Smooth muscle cell (in vitro differentiated cells): ENCODE results near the gene CNNM3. TPM values are rescaled to one million over a fixed set of nuclear protein-coding genes. Genes with fewer than 3 reads are reported as not detected.

Experiments
- DNase-seq: peaks from one replicate; lab custom pipeline; 2025; ENCODE audit not compliant: unreplicated experiment; lab: John Stamatoyannopoulos, UW
- H2AFZ ChIP-seq: fragments of 200-600 bp; sonication (generic); 2 replicates; pipeline ENCODE4 v1.6.0; 2016; ENCODE audit warnings: antibody characterized with exemption, low read depth, mild to moderate bottlenecking
- H3F3A ChIP-seq: fragments of 200-600 bp; sonication (generic); 2 replicates; pipeline ENCODE4 v1.6.0; 2017; ENCODE audit warnings: antibody characterized with exemption, low read depth
- H3K27ac ChIP-seq: fragments of 200-600 bp; sonication (generic); 2 replicates; pipeline ENCODE4 v1.5.1; 2016; ENCODE audit warnings: low read depth, mild to moderate bottlenecking
- H3K27me3 ChIP-seq: fragments of 200-600 bp; sonication (generic); 2 replicates; pipeline ENCODE4 v1.6.1; 2016; ENCODE audit warnings: low read depth, mild to moderate bottlenecking
- H3K36me3 ChIP-seq: fragments of 200-600 bp; sonication (generic); 2 replicates; pipeline ENCODE4 v1.5.1; 2016; ENCODE audit warnings: low read depth
- H3K4me1 ChIP-seq: fragments of 200-600 bp; sonication (generic); 2 replicates; pipeline ENCODE4 v1.5.1; 2016; ENCODE audit warnings: low read depth
- H3K4me2 ChIP-seq: fragments of 200-600 bp; sonication (generic); 2 replicates; pipeline ENCODE4 v1.6.0; 2016; ENCODE audit warnings: mild to moderate bottlenecking
- H3K4me3 ChIP-seq: fragments of 200-600 bp; sonication (generic); 2 replicates; pipeline ENCODE4 v1.5.1; 2016; ENCODE audit warnings: mild to moderate bottlenecking
- H3K79me2 ChIP-seq: fragments of 200-600 bp; sonication (generic); 2 replicates; pipeline ENCODE4 v1.6.0; 2016; ENCODE audit warnings: low read depth, mild to moderate bottlenecking
- H3K9ac ChIP-seq: fragments of 200-600 bp; sonication (generic); 2 replicates; pipeline ENCODE4 v1.6.0; 2016; ENCODE audit warnings: low read depth
- H3K9me3 ChIP-seq: fragments of 200-600 bp; sonication (generic); replicated peaks from 2 replicates; pipeline ENCODE4 v1.5.1; 2016; ENCODE audit warnings: low read depth
- H4K20me1 ChIP-seq: fragments of 200-600 bp; sonication (generic); 2 replicates; pipeline ENCODE4 v1.6.0; 2016; ENCODE audit warnings: low read depth
- CTCF ChIP-seq: fragments of 200-600 bp; sonication (generic); IDR thresholded peaks from 2 replicates; pipeline ENCODE4 v1.5.1; 2017; ENCODE audit warnings: borderline replicate concordance, mild to moderate bottlenecking, antibody characterized with exemption; ENCODE audit not compliant: insufficient read depth, poor library complexity, severe bottlenecking
- WGBS: methylation state at CpG from one replicate; pipeline ENCODE4 v1.1.7; 2016; ENCODE audit warnings: low lambda C conversion rate; 5-methylcytosine and 5-hydroxymethylcytosine counted together
- polyA plus RNA-seq: library from polyadenylated mRNA; unstranded; fragments of >200 nt; fragmentation: Nextera tagmentation; extraction: Ambion mirVana; gene quantifications from 2 replicates; pipeline ENCODE4 v1.2.1, GENCODE V29; 2016
- total RNA-seq: library from RNA; depleted of rRNA; stranded (reverse); fragments of >200 nt; gene quantifications from 2 replicates; pipeline ENCODE4 v1.2.3, GENCODE V29; 2014

The CNNM3 gene
- total and polyA plus RNA-seq, 2 experiments from 2014 or later: 3.2 to 4.8 TPM

GRCh38 chr2:96810783-96811192 lies 5.3 kb upstream of the CNNM3 start:
- Histone ChIP-seq H3K79me2 (no peaks in the 10 kb centered on the region), H4K20me1 (no peaks in the 10 kb centered on the region)

GRCh38 chr2:96811917-96812316 lies 4.2 kb upstream of the CNNM3 start:
- Histone ChIP-seq H3K9me3 (no peaks in the 10 kb centered on the region), H2AFZ (no peak overlapping the region), H3F3A (peaks cover 4% of the 10 kb centered on the region), H3K27me3 (no peaks in the 10 kb centered on the region), H3K4me1 (no peaks in the 10 kb centered on the region), H3K9ac (no peak overlapping the region), H3K4me2 (no peak overlapping the region), H4K20me1 (no peaks in the 10 kb centered on the region), H3K79me2 (no peaks in the 10 kb centered on the region), H3K4me3 (no peak overlapping the region), H3K36me3 (no peaks in the 10 kb centered on the region), H3K27ac (no peak overlapping the region)
- TF ChIP-seq CTCF: no peak
- 77% methylated on average over 3 of the region's 3 CpGs for WGBS
- DNase-seq: no peak

More at GRCh38 chr2:96810783-96811192, 5.3 kb upstream of the CNNM3 start:
- Histone ChIP-seq H3K27me3 (no peaks in the 10 kb centered on the region), H3K9me3 (no peaks in the 10 kb centered on the region), H3K4me2 (no peak overlapping the region), H3K4me3 (no peak overlapping the region), H3K9ac (no peak overlapping the region), H3K4me1 (no peaks in the 10 kb centered on the region), H2AFZ (no peak overlapping the region), H3K27ac (no peak overlapping the region), H3F3A (peaks cover 4% of the 10 kb centered on the region), H3K36me3 (no peaks in the 10 kb centered on the region)
- 94% methylated on average over 5 of the region's 5 CpGs for WGBS
- DNase-seq: no peak
- TF ChIP-seq CTCF: no peak

GRCh38 chr2:96813656-96814055 lies 2.4 kb upstream of the CNNM3 start:
- Histone ChIP-seq H2AFZ (no peak overlapping the region), H3K9me3 (no peaks in the 10 kb centered on the region), H3K27me3 (peaks cover 3% of the 10 kb centered on the region), H3K36me3 (no peaks in the 10 kb centered on the region), H3K9ac (no peak overlapping the region), H3K79me2 (no peaks in the 10 kb centered on the region), H4K20me1 (peaks cover 15% of the 10 kb centered on the region), H3K4me1 (peaks cover 11% of the 10 kb centered on the region), H3K4me2 (no peak overlapping the region), H3F3A (peaks cover 4% of the 10 kb centered on the region), H3K4me3 (no peak overlapping the region), H3K27ac (no peak overlapping the region)
- no peak for DNase-seq
- no peak for TF ChIP-seq CTCF
- 96% methylated on average over 4 of the region's 4 CpGs for WGBS
